ENCODE measurements around the gene TERT. TPM values are rescaled to one million over a fixed set of nuclear protein-coding genes. Genes with fewer than 3 reads are reported as not detected.
A peak's percentile ranks its signal among the peaks of the same experiment; 100 is the strongest.

TERT gene
- total RNA-seq, 2 donors from 2014 or later = 7.1 to 9.8 TPM

- 94 to 95% methylated on average over 8 to 11 of the region's 11 CpGs for WGBS, 2 experiments (ENCODE audit: insufficient coverage in 1 of 2, insufficient read length in 1 of 2)
Measured at GRCh38 chr5:1332461-1333001, 37.7 kb upstream of the TERT start.

GRCh38 chr5:1331861-1332405, 37.1 kb upstream of the TERT start:
- H3K4me1 Mint-ChIP-seq = peaks cover 3% of the 10 kb centered on the region
- TF ChIP-seq CTCF (conservative IDR thresholded peaks at IDR 0.05) = no peak
- Histone ChIP-seq H3K4me3 (ENCODE audit: low read length) (no peak overlapping the region), H3K36me3 (ENCODE audit: control insufficient read depth, insufficient read depth, low read length) (peaks cover 68% of the 10 kb centered on the region), H3K4me1 (ENCODE audit: control insufficient read depth, insufficient read depth, low read length) (no peaks in the 10 kb centered on the region), H3K9ac (ENCODE audit: extremely low read depth, low read length, poor library complexity, severe bottlenecking) (no peak overlapping the region), H3K9me3 (ENCODE audit: control insufficient read depth, low read length) (peaks cover 12% of the 10 kb centered on the region), H3K27me3 (ENCODE audit: control insufficient read depth, insufficient read depth, low read length, poor library complexity, severe bottlenecking) (no peaks in the 10 kb centered on the region), H3K27ac (ENCODE audit: low read depth, low read length) (no peak overlapping the region)
- H3K36me3 Mint-ChIP-seq (ENCODE audit: low read depth) = peaks cover 75% of the 10 kb centered on the region
- H3K27me3 Mint-ChIP-seq (ENCODE audit: insufficient read depth) = no peaks in the 10 kb centered on the region
- DNase-seq = no peak
- H3K4me3 Mint-ChIP-seq = no peak overlapping the region
- peak overlapping the region; percentile 36 for H3K27ac Mint-ChIP-seq
- peaks cover 2% of the 10 kb centered on the region for H3K9me3 Mint-ChIP-seq
- 95 to 96% methylated on average over 11 of the region's 11 CpGs for WGBS, 2 experiments (ENCODE audit: insufficient coverage in 1 of 2, insufficient read length in 1 of 2)

More at GRCh38 chr5:1332461-1333001, 37.7 kb upstream of the TERT start:
- no peak for DNase-seq
- Histone ChIP-seq H3K4me3 (ENCODE audit: low read length) (no peak overlapping the region), H3K27ac (ENCODE audit: low read depth, low read length) (no peak overlapping the region), H3K27me3 (ENCODE audit: control insufficient read depth, insufficient read depth, low read length, poor library complexity, severe bottlenecking) (no peaks in the 10 kb centered on the region), H3K36me3 (ENCODE audit: control insufficient read depth, insufficient read depth, low read length) (peaks cover 72% of the 10 kb centered on the region), H3K9ac (ENCODE audit: extremely low read depth, low read length, poor library complexity, severe bottlenecking) (no peak overlapping the region), H3K9me3 (ENCODE audit: control insufficient read depth, low read length) (peaks cover 12% of the 10 kb centered on the region), H3K4me1 (ENCODE audit: control insufficient read depth, insufficient read depth, low read length) (no peaks in the 10 kb centered on the region)
- H3K4me3 Mint-ChIP-seq = no peak overlapping the region
- TF ChIP-seq CTCF (conservative IDR thresholded peaks at IDR 0.05) = no peak
- peak overlapping the region; percentile 36 for H3K27ac Mint-ChIP-seq
- H3K36me3 Mint-ChIP-seq (ENCODE audit: low read depth) = peaks cover 76% of the 10 kb centered on the region
- peaks cover 2% of the 10 kb centered on the region for H3K9me3 Mint-ChIP-seq
- H3K27me3 Mint-ChIP-seq (ENCODE audit: insufficient read depth) = no peaks in the 10 kb centered on the region
- H3K4me1 Mint-ChIP-seq = peaks cover under 1% of the 10 kb centered on the region

GRCh38 chr5:1330847-1331831, 36.3 kb upstream of the TERT start:
- H3K36me3 Mint-ChIP-seq (ENCODE audit: low read depth) = peaks cover 75% of the 10 kb centered on the region
- peaks cover 71% of the 10 kb centered on the region for H3K36me3 ChIP-seq (ENCODE audit: control insufficient read depth, insufficient read depth, low read length)
- no peaks in the 10 kb centered on the region for H3K4me1 ChIP-seq (ENCODE audit: control insufficient read depth, insufficient read depth, low read length)
- peaks cover 3% of the 10 kb centered on the region for H3K4me1 Mint-ChIP-seq
- H3K27me3 Mint-ChIP-seq (ENCODE audit: insufficient read depth) = no peaks in the 10 kb centered on the region
- H3K4me3 ChIP-seq (ENCODE audit: low read length) = no peak overlapping the region
- peaks cover 20% of the 10 kb centered on the region for H3K9me3 ChIP-seq (ENCODE audit: control insufficient read depth, low read length)
- no peak for DNase-seq
- TF ChIP-seq CTCF (conservative IDR thresholded peaks at IDR 0.05) = no peak
- whole genome bisulfite sequencing, 2 experiments (ENCODE audit: insufficient coverage in 1 of 2, insufficient read length in 1 of 2) = 96 to 97% methylated on average over 14 to 35 of the region's 35 CpGs
- no peak overlapping the region for H3K4me3 Mint-ChIP-seq
- no peak overlapping the region for H3K27ac ChIP-seq (ENCODE audit: low read depth, low read length)
- H3K9me3 Mint-ChIP-seq = peaks cover 2% of the 10 kb centered on the region
- no peak overlapping the region for H3K9ac ChIP-seq (ENCODE audit: extremely low read depth, low read length, poor library complexity, severe bottlenecking)
- no peak overlapping the region for H3K27ac Mint-ChIP-seq
- H3K27me3 ChIP-seq (ENCODE audit: control insufficient read depth, insufficient read depth, low read length, poor library complexity, severe bottlenecking) = no peaks in the 10 kb centered on the region
